HepG2 (cell line): ENCODE data around the gene NPB. TPM values are rescaled to one million over a fixed set of nuclear protein-coding genes. Genes with fewer than 3 reads are reported as not detected.

Experiments used
- ASH2L ChIP-seq: fragments of 300-600, 200-600 bp; sonication (generic); IDR thresholded peaks from 2 replicates; pipeline ENCODE4 v1.7.0; 2017; ENCODE audit warnings: low read depth, mild to moderate bottlenecking, moderate library complexity, mixed read lengths, low read length; ENCODE audit not compliant: insufficient read length
- ATF2 ChIP-seq: sonication (generic); formaldehyde crosslinking; IDR thresholded peaks from 2 replicates; pipeline ENCODE4 v1.4.0; 2020; ENCODE audit warnings: missing genetic modification reagents
- ATF6 ChIP-seq: sonication (generic); formaldehyde crosslinking; conservative IDR thresholded peaks from 2 replicates; pipeline ENCODE4 v1.4.0; 2020; ENCODE audit warnings: missing genetic modification reagents
- CBFB ChIP-seq: sonication (generic); formaldehyde crosslinking; IDR thresholded peaks from 2 replicates; pipeline ENCODE4 v1.4.0; 2020; ENCODE audit warnings: missing genetic modification reagents
- GATAD1 ChIP-seq: IDR thresholded peaks from 2 replicates; pipeline ENCODE4 v1.6.1; 2016; ENCODE audit warnings: missing genetic modification reagents, missing compliant biosample characterization
- MTF1 ChIP-seq: sonication (generic); formaldehyde crosslinking; IDR thresholded peaks from 2 replicates; pipeline ENCODE4 v1.5.0; 2020; ENCODE audit warnings: missing genetic modification reagents
- SIN3A ChIP-seq: IDR thresholded peaks from 2 replicates; pipeline ENCODE4 v1.6.1; 2011; ENCODE audit warnings: low read depth, mild to moderate bottlenecking, control low read depth, low read length, borderline replicate concordance
- SP4 ChIP-seq: sonication (generic); formaldehyde crosslinking; IDR thresholded peaks from 2 replicates; pipeline ENCODE4 v1.8.1; 2023; ENCODE audit warnings: mild to moderate bottlenecking, missing genetic modification reagents
- TCF7L2 ChIP-seq: IDR thresholded peaks from 2 replicates; pipeline ENCODE4 v1.6.1; 2011; ENCODE audit warnings: mild to moderate bottlenecking, low read depth, low read length, moderate library complexity
- XBP1 ChIP-seq: sonication (generic); formaldehyde crosslinking; IDR thresholded peaks from 2 replicates; pipeline ENCODE4 v1.5.0; 2020; ENCODE audit warnings: missing genetic modification reagents
- ZBTB20 ChIP-seq: sonication (generic); formaldehyde crosslinking; IDR thresholded peaks from 2 replicates; pipeline ENCODE4 v1.8.1; 2023; ENCODE audit warnings: missing genetic modification reagents, low read depth, mild to moderate bottlenecking, borderline replicate concordance
- ZBTB3 ChIP-seq: sonication (generic); formaldehyde crosslinking; IDR thresholded peaks from 2 replicates; pipeline ENCODE4 v1.4.0; 2020; ENCODE audit warnings: low read depth, mild to moderate bottlenecking, moderate library complexity, missing genetic modification reagents, borderline replicate concordance
- ZFY ChIP-seq: sonication (generic); formaldehyde crosslinking; IDR thresholded peaks from 2 replicates; pipeline ENCODE4 v1.4.0; 2020; ENCODE audit warnings: missing genetic modification reagents
- ZMYM4 ChIP-seq: sonication (generic); formaldehyde crosslinking; IDR thresholded peaks from 2 replicates; pipeline ENCODE4 v1.8.1; 2023; ENCODE audit warnings: mild to moderate bottlenecking, missing genetic modification reagents
- ZNF318 ChIP-seq: sonication (generic); formaldehyde crosslinking; IDR thresholded peaks from 2 replicates; pipeline ENCODE4 v1.4.0; 2020; ENCODE audit warnings: mild to moderate bottlenecking, missing genetic modification reagents
- ZNF713 ChIP-seq: sonication (generic); formaldehyde crosslinking; IDR thresholded peaks from 2 replicates; pipeline ENCODE4 v1.4.0; 2020; ENCODE audit warnings: mild to moderate bottlenecking, missing genetic modification reagents
- ZNF737 ChIP-seq: sonication (generic); formaldehyde crosslinking; IDR thresholded peaks from 2 replicates; pipeline ENCODE4 v1.5.0; 2020; ENCODE audit warnings: missing genetic modification reagents, mild to moderate bottlenecking, borderline replicate concordance
- ZNF776 ChIP-seq: sonication (generic); formaldehyde crosslinking; IDR thresholded peaks from 2 replicates; pipeline ENCODE4 v1.4.0; 2020; ENCODE audit warnings: mild to moderate bottlenecking, missing genetic modification reagents
- ZNF790 ChIP-seq: sonication (generic); formaldehyde crosslinking; IDR thresholded peaks from 2 replicates; pipeline ENCODE4 v1.8.0; 2022; ENCODE audit warnings: missing genetic modification reagents, mild to moderate bottlenecking, borderline replicate concordance
- polyA plus RNA-seq, 8 experiments: library from polyadenylated mRNA; depleted of rRNA in 3 of 8; stranded (reverse) in 7 of 8; unstranded in 1 of 8; fragments of >200 nt; fragmentation: Illumina TruSeq in 4 of 8; extraction: Trizol in 4 of 8; gene quantifications; 2 replicates each; pipeline versions ENCODE4 v1.2.1 to v1.2.3, GENCODE V29; 2011 to 2016; ENCODE audit warnings: low read depth in 4 of 8, missing spikeins in 1 of 8, mixed read lengths in 1 of 8; ENCODE audit not compliant: insufficient read depth in 1 of 8
- total RNA-seq, 5 experiments: library from RNA; depleted of rRNA; stranded (reverse); fragments of >200 nt; fragmentation: Illumina TruSeq; extraction: Trizol; gene quantifications; 2 replicates each; pipeline ENCODE4 v1.2.3, GENCODE V29; 2016; ENCODE audit warnings: low read depth in 1 of 5

The NPB gene
- total and polyA plus RNA-seq, 2 of the 13 experiments (the other 11 are each of a cell fraction or from before 2014, with no cell fraction given) = 0.11 to 0.93 TPM

GRCh38 chr17:81917565-81918332 is 15.7 kb downstream of the NPB start, which contains the start of gene SIRT7 (continued):
- TF ChIP-seq SIN3A (peak; percentile 94; the same call in 1 of the 2 replicates), ZNF790 (CRISPR knock-in tag) (peak; percentile 35; the same call in 1 of the 2 replicates), ZNF737 (CRISPR knock-in tag) (no peak), ZNF318 (no peak), ZFY (CRISPR knock-in tag) (peak; percentile 65), ZMYM4 (CRISPR knock-in tag) (no peak), TCF7L2 (no peak), ATF6 (CRISPR knock-in tag) (no peak), ZNF776 (peak; percentile 78), SP4 (CRISPR knock-in tag) (no peak), ZNF713 (CRISPR knock-in tag) (no peak), GATAD1 (CRISPR knock-in tag) (peak; percentile 87), CBFB (no peak), ATF2 (CRISPR knock-in tag) (0 out of 2 replicates have a peak, but pooled peaks have one; percentile 24), ZBTB20 (CRISPR knock-in tag) (no peak), MTF1 (CRISPR knock-in tag) (no peak), ZBTB3 (CRISPR knock-in tag) (no peak), XBP1 (CRISPR knock-in tag) (no peak), ASH2L (peak; percentile 40)
